ENCODE data around the gene MAP3K8. TPM values are rescaled to one million over a fixed set of nuclear protein-coding genes. Genes with fewer than 3 reads are reported as not detected.

MAP3K8 gene
- total and polyA plus RNA-seq, 2 of the 8 experiments (the other 6 are each of a cell fraction or from before 2014, with no cell fraction given): 5.6 to 6.0 TPM

DNA sequence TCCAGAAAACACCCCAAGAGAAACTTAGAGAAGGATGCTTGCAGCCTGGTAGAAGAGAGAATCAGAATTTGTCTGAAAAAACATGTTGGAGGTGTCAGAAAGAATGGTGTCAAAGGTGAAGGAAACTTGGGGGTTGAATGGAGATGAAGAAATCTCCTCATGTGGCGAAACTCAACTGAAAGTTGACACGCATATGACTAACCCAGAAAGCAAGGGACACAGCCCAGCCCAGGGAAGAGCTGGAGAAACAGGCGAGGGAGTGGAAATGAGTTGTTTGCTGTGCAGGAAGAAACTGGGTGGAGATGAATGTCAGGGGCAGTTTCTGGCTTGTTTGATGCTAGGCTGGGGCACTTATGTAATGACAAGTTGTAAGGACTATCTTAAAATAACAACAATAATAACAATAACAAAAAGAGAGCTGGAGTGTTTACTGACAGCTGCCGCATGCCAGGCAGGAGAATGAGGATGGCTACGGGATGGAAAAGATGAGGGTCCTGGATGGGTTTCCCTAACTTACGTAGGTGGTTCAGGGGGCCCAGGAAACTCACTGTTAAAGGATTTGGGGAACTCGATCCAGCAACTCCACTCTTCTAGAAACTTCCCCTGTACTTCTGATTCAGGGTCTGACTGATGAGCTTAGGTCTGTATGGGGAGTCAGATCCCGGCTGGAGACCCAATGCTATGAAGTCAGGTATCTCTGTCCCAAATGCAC lies 57.4 kb downstream of the MAP3K8 start:
- H2BK15ac ChIP-seq (ENCODE audit: low read length): no peak overlapping the region
- no peak overlapping the region for H3K18ac ChIP-seq (ENCODE audit: extremely low read depth, low read length)
- no peak overlapping the region for H4K8ac ChIP-seq (ENCODE audit: extremely low read depth, insufficient read depth, low read length)
- H3K27me3 ChIP-seq (replicated peaks in 1 of 4; ENCODE audit: control insufficient read depth in 3 of 4, extremely low read depth in 1 of 4, insufficient read depth in 3 of 4, low read length in 3 of 4): no peaks in the 10 kb centered on the region
- no peak overlapping the region for H3K23ac ChIP-seq (ENCODE audit: insufficient read length)
- ChIA-PET CTCF (ENCODE audit: partially characterized antibody) (interaction anchor here (0.6 to 2.0 kb wide), 5 partner anchors 9 to 593 kb away, joined by 3 to 5 read pairs (median 3); no protein-coding TSS in a partner anchor), POLR2A (ENCODE audit: partially characterized antibody) (interaction anchor here (1.2 kb wide), 1 partner anchor 11 kb away, joined by 3 read pairs; no protein-coding TSS in a partner anchor)
- H4K20me1 ChIP-seq (replicated peaks in 1 of 2; ENCODE audit: control insufficient read depth in 1 of 2, insufficient read depth in 2 of 2, low read length in 2 of 2): no peaks in the 10 kb centered on the region
- H3K4me3 ChIP-seq (ENCODE audit: extremely low read depth in 1 of 4, insufficient read depth in 2 of 4, low read depth in 3 of 4, low read length in 4 of 4): no peak overlapping the region
- no peak overlapping the region for H3K9ac ChIP-seq (replicated peaks in 1 of 4; ENCODE audit: extremely low read depth in 1 of 4, low read depth in 3 of 4, low read length in 3 of 4)
- TF ChIP-seq E2F6 (IDR thresholded peaks at IDR 0.05) (no peak), TEAD4 (IDR thresholded peaks at IDR 0.05; ENCODE audit: low read depth, low read length) (no peak)
- no peaks in the 10 kb centered on the region for H3K9me3 ChIP-seq (ENCODE audit: insufficient read depth in 2 of 2, low read depth in 1 of 2, low read length in 1 of 2)
- no peaks in the 10 kb centered on the region for H3K79me2 ChIP-seq (ENCODE audit: control insufficient read depth in 1 of 2, insufficient read depth in 2 of 2, low read length in 2 of 2)
- H4K5ac ChIP-seq (ENCODE audit: insufficient read length, low read depth, low read length): no peak overlapping the region
- no peak overlapping the region for H2BK5ac ChIP-seq (ENCODE audit: low read depth, low read length)
- no peak for FAIRE-seq
- no peak overlapping the region for H2AK5ac ChIP-seq (ENCODE audit: low read depth, low read length)
- no peaks in the 10 kb centered on the region; the same call in 1 of the 2 replicates for H3K79me1 ChIP-seq (ENCODE audit: low read depth, low read length)
- H2AFZ ChIP-seq (ENCODE audit: low read length): no peak overlapping the region
- H2BK20ac ChIP-seq (ENCODE audit: low read length): no peak overlapping the region
- H2BK120ac ChIP-seq (replicated peaks; ENCODE audit: low read depth, low read length): no peak overlapping the region
- WGBS, 2 experiments (ENCODE audit: extremely low coverage in 1 of 2, insufficient coverage in 1 of 2, insufficient read length in 1 of 2, insufficient replicate concordance in 2 of 2, low coverage in 1 of 2, low lambda C conversion rate in 2 of 2, missing lambda C conversion rate in 1 of 2): 79% methylated on average over 8 of the region's 8 CpGs; no CpG with 5 or more reads in 1 of the 2 experiments
- no peak overlapping the region for H3K14ac ChIP-seq (ENCODE audit: insufficient read length)
- H3K23me2 ChIP-seq (ENCODE audit: low read depth, low read length): no peaks in the 10 kb centered on the region
- H3K4ac ChIP-seq (replicated peaks; ENCODE audit: insufficient read length, low read depth, low read length): no peak overlapping the region
- H3K56ac ChIP-seq (replicated peaks; ENCODE audit: insufficient read length, low read depth, low read length): no peak overlapping the region
- H3K4me2 ChIP-seq (ENCODE audit: insufficient read depth in 1 of 2, low read depth in 2 of 2, low read length in 2 of 2): no peak overlapping the region
- DNase-seq (ENCODE audit: low read depth in 1 of 2, low spot score in 2 of 2): no peak
- H3K27ac ChIP-seq (ENCODE audit: low read depth, low read length): no peak overlapping the region
- no peak overlapping the region for H4K91ac ChIP-seq (replicated peaks; ENCODE audit: insufficient read length, low read length)
- H2BK12ac ChIP-seq (ENCODE audit: low read depth, low read length): no peak overlapping the region
- no peaks in the 10 kb centered on the region for H3K36me3 ChIP-seq (ENCODE audit: control insufficient read depth in 2 of 4, insufficient read depth in 4 of 4, low read length in 3 of 4)
- no peaks in the 10 kb centered on the region for H3K4me1 ChIP-seq (replicated peaks in 1 of 4; ENCODE audit: control insufficient read depth in 3 of 4, insufficient read depth in 4 of 4, low read length in 3 of 4)

Data from H1 (cell line).